Measurements from ENCODE around the gene DSCAML1.
A peak's percentile ranks its signal among the peaks of the same experiment; 100 is the strongest.

The DSCAML1 gene

DNA sequence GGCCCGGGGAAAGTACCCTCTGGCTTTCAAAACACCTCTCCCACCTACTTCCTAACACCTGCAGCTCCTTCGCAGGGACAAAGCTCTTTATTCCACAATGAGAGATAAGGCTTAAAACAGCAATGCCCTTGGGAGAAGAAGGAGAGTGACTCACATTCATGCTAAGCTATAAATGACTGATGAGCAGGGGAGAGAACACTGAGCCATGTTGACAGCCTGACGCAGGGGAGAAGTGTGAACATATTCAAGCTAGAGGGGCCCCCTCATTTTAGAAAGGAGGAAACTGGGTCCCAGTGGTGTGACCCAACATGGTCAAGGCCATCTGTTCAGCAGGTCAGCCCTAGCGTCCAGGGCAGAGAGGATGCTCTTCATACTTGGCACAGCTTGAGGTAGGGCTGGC lies 171.8 kb downstream of the DSCAML1 start:
- in situ Hi-C loops (cut with HindIII; ENCODE audit: low pct_ligation_motif_present, low sequenced_read_pairs), result no loop called here
- Histone ChIP-seq H3K27ac (no peak overlapping the region), H3K27me3 (replicated peaks) (no peaks in the 10 kb centered on the region), H3K4me3 (ENCODE audit: low read depth, low read length) (no peak overlapping the region), H3K36me3 (replicated peaks) (no peaks in the 10 kb centered on the region)
- TF ChIP-seq, protein P1, sequence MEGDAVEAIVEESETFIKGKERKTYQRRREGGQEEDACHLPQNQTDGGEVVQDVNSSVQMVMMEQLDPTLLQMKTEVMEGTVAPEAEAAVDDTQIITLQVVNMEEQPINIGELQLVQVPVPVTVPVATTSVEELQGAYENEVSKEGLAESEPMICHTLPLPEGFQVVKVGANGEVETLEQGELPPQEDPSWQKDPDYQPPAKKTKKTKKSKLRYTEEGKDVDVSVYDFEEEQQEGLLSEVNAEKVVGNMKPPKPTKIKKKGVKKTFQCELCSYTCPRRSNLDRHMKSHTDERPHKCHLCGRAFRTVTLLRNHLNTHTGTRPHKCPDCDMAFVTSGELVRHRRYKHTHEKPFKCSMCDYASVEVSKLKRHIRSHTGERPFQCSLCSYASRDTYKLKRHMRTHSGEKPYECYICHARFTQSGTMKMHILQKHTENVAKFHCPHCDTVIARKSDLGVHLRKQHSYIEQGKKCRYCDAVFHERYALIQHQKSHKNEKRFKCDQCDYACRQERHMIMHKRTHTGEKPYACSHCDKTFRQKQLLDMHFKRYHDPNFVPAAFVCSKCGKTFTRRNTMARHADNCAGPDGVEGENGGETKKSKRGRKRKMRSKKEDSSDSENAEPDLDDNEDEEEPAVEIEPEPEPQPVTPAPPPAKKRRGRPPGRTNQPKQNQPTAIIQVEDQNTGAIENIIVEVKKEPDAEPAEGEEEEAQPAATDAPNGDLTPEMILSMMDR (IDR thresholded peaks at IDR 0.05; ENCODE audit: low read depth, low read length, missing control alignments), result no peak
- no peak for DNase-seq

DNA sequence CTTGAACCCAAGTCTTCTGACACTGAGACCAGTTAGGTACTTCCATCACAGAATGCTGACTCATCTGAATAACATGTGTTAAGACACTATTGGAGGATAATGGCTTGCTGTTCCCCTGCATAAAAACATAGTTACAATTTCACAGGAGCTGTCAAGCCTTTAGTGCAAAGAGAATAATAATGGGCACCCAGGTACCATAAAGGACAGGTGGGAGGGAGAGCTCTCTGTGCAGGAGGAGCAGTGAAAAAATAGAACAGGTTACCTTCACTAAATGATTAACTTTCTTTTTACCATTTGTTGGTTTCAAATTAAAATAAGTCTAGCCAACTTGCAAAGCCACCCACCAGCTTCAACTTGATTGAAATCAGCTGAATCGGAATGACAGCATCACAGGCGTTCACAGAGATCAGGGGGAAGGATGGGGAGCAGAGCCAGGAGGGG lies 173.2 kb downstream of the DSCAML1 start:
- in situ Hi-C loops (cut with HindIII; ENCODE audit: low pct_ligation_motif_present, low sequenced_read_pairs), result no loop called here
- H3K4me3 ChIP-seq (ENCODE audit: low read depth, low read length), result no peak overlapping the region
- DNase-seq, result no peak
- no peaks in the 10 kb centered on the region for H3K27me3 ChIP-seq (replicated peaks)
- H3K27ac ChIP-seq, result no peak overlapping the region
- H3K36me3 ChIP-seq (replicated peaks), result no peaks in the 10 kb centered on the region
- TF ChIP-seq, protein P1 (IDR thresholded peaks at IDR 0.05; ENCODE audit: low read depth, low read length, missing control alignments), result no peak

DNA sequence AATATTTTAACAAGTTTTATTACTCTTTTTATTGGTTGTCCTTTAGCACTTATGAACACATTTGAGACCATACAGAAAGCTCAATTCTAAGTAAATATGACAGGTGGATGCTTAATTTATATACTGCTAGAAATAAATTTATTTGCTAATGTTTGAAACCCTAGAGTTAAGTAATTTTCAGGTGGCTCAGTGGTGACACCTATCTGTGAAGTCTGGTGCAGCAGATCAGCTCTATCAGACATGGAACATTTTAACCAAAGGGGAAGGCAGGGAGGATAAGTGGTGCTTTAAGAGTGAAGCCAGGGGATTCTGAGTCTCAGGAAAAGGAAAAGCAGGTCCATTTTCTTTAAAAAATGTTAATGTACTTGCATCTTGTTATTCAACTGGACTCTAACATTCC lies 175.8 kb downstream of the DSCAML1 start:
- DNase-seq, result peak; percentile 48
- Histone ChIP-seq H3K36me3 (replicated peaks) (no peaks in the 10 kb centered on the region), H3K4me3 (ENCODE audit: low read depth, low read length) (no peak overlapping the region), H3K27ac (no peak overlapping the region), H3K27me3 (replicated peaks) (no peaks in the 10 kb centered on the region)
- in situ Hi-C loops (cut with HindIII; ENCODE audit: low pct_ligation_motif_present, low sequenced_read_pairs), result no loop called here
- TF ChIP-seq, protein P1 (IDR thresholded peaks at IDR 0.05; ENCODE audit: low read depth, low read length, missing control alignments), result peak; percentile 71

- H3K27ac ChIP-seq, result no peak overlapping the region
- H3K4me3 ChIP-seq (ENCODE audit: low read depth, low read length), result no peak overlapping the region
- in situ Hi-C loops (cut with HindIII; ENCODE audit: low pct_ligation_motif_present, low sequenced_read_pairs), result no loop called here
Observed at GRCh38 chr11:117620659-117621058, 176.4 kb downstream of the DSCAML1 start.

GRCh38 chr11:117620086-117620485 lies 176.9 kb downstream of the DSCAML1 start:
- in situ Hi-C loops (cut with HindIII; ENCODE audit: low pct_ligation_motif_present, low sequenced_read_pairs), result no loop called here
- H3K4me3 ChIP-seq (ENCODE audit: low read depth, low read length), result no peak overlapping the region

More at GRCh38 chr11:117620659-117621058, 176.4 kb downstream of the DSCAML1 start:
- DNase-seq, result no peak
- H3K27me3 ChIP-seq (replicated peaks), result no peaks in the 10 kb centered on the region
- TF ChIP-seq, protein P1 (IDR thresholded peaks at IDR 0.05; ENCODE audit: low read depth, low read length, missing control alignments), result no peak
- H3K36me3 ChIP-seq (replicated peaks), result no peaks in the 10 kb centered on the region

GRCh38 chr11:117619661-117620060 lies 177.4 kb downstream of the DSCAML1 start:
- H3K27ac ChIP-seq, result no peak overlapping the region
- in situ Hi-C loops (cut with HindIII; ENCODE audit: low pct_ligation_motif_present, low sequenced_read_pairs), result no loop called here
- no peak for DNase-seq
- no peak overlapping the region for H3K4me3 ChIP-seq (ENCODE audit: low read depth, low read length)
- no peaks in the 10 kb centered on the region for H3K36me3 ChIP-seq (replicated peaks)
- TF ChIP-seq, protein P1 (IDR thresholded peaks at IDR 0.05; ENCODE audit: low read depth, low read length, missing control alignments), result no peak
- no peaks in the 10 kb centered on the region for H3K27me3 ChIP-seq (replicated peaks)

More at GRCh38 chr11:117620086-117620485, 176.9 kb downstream of the DSCAML1 start:
- Histone ChIP-seq H3K27ac (no peak overlapping the region), H3K27me3 (replicated peaks) (no peaks in the 10 kb centered on the region), H3K36me3 (replicated peaks) (no peaks in the 10 kb centered on the region)
- TF ChIP-seq, protein P1 (IDR thresholded peaks at IDR 0.05; ENCODE audit: low read depth, low read length, missing control alignments), result no peak
- no peak for DNase-seq

Data from brain microvascular endothelial cell (primary cell).